GM12801 (cell line): Measurements from ENCODE around the gene KCMF1.

Experiments
- CTCF ChIP-seq: IDR thresholded peaks from one replicate; pipeline ENCODE4 v1.5.1; 2011; ENCODE audit warnings: control low read depth; ENCODE audit not compliant: insufficient read length; ENCODE audit errors: extremely low read depth

KCMF1 gene

GRCh38 chr2:84958135-84959059 is 12.6 kb upstream of the KCMF1 start:
- no peak for TF ChIP-seq CTCF

GRCh38 chr2:84959095-84959565 is 11.8 kb upstream of the KCMF1 start:
- TF ChIP-seq CTCF, result no peak

- no peak for TF ChIP-seq CTCF
Observed at GRCh38 chr2:84959566-84960506, 11.1 kb upstream of the KCMF1 start.

- TF ChIP-seq CTCF, result no peak
Observed at GRCh38 chr2:84962917-84963316, 8.0 kb upstream of the KCMF1 start.

GRCh38 chr2:84963323-84963691 is 7.7 kb upstream of the KCMF1 start:
- no peak for TF ChIP-seq CTCF

GRCh38 chr2:84963692-84964405 is 7.1 kb upstream of the KCMF1 start:
- no peak for TF ChIP-seq CTCF
